HepG2 (cell line): Measurements from ENCODE around the gene DPP7. TPM values are rescaled to one million over a fixed set of nuclear protein-coding genes. Genes with fewer than 3 reads are reported as not detected.
A peak's percentile ranks its signal among the peaks of the same experiment; 100 is the strongest.

ENCODE experiments used
- ARNTL ChIP-seq: sonication (generic); formaldehyde crosslinking; IDR thresholded peaks from 2 replicates; pipeline ENCODE4 v1.4.0; 2020; ENCODE audit warnings: mild to moderate bottlenecking, missing genetic modification reagents
- CENPX ChIP-seq: sonication (generic); formaldehyde crosslinking; IDR thresholded peaks from 2 replicates; pipeline ENCODE4 v1.9.0; 2021; ENCODE audit warnings: mild to moderate bottlenecking, missing genetic modification reagents, moderate library complexity
- DRAP1 ChIP-seq: IDR thresholded peaks from 2 replicates; pipeline ENCODE4 v1.6.1; 2016; ENCODE audit warnings: missing genetic modification reagents, missing compliant biosample characterization
- HMGXB3 ChIP-seq: sonication (generic); formaldehyde crosslinking; IDR thresholded peaks from 2 replicates; pipeline ENCODE4 v1.4.0; 2020; ENCODE audit warnings: missing genetic modification reagents, borderline replicate concordance
- MXI1 ChIP-seq: IDR thresholded peaks from 3 replicates; pipeline ENCODE4 v1.6.1; 2012; ENCODE audit warnings: low read depth, low read length, inconsistent platforms, borderline replicate concordance
- NBN ChIP-seq: fragments of 450-650 bp; conservative IDR thresholded peaks from 2 replicates; pipeline ENCODE4 v1.6.1; 2017
- NCOR1 ChIP-seq: fragments of 200-600 bp; sonication (generic); IDR thresholded peaks from 2 replicates; pipeline ENCODE4 v1.7.0; 2017; ENCODE audit warnings: antibody characterized with exemption, low read length, borderline replicate concordance
- POLR2G ChIP-seq: fragments of 200-400 bp; formaldehyde crosslinking; IDR thresholded peaks from 2 replicates; pipeline ENCODE4 v1.6.1; 2018; ENCODE audit warnings: mild to moderate bottlenecking, low read depth, low read length, moderate library complexity
- PRDM4 ChIP-seq: sonication (generic); formaldehyde crosslinking; IDR thresholded peaks from 2 replicates; pipeline ENCODE4 v1.9.0; 2021; ENCODE audit warnings: missing genetic modification reagents, borderline replicate concordance
- SIX1 ChIP-seq: sonication (generic); formaldehyde crosslinking; IDR thresholded peaks from 2 replicates; pipeline ENCODE4 v1.4.0; 2020; ENCODE audit warnings: missing genetic modification reagents, borderline replicate concordance
- SKIL ChIP-seq: sonication (generic); formaldehyde crosslinking; IDR thresholded peaks from 2 replicates; pipeline ENCODE4 v1.8.0; 2022; ENCODE audit warnings: missing genetic modification reagents, mild to moderate bottlenecking, moderate library complexity, borderline replicate concordance
- TFDP2 ChIP-seq: sonication (generic); formaldehyde crosslinking; IDR thresholded peaks from 2 replicates; pipeline ENCODE4 v1.4.0; 2020; ENCODE audit warnings: missing genetic modification reagents
- ZNF362 ChIP-seq: sonication (generic); formaldehyde crosslinking; IDR thresholded peaks from 2 replicates; pipeline ENCODE4 v1.4.0; 2020; ENCODE audit warnings: missing genetic modification reagents, mild to moderate bottlenecking, borderline replicate concordance
- ZNF552 ChIP-seq: sonication (generic); formaldehyde crosslinking; IDR thresholded peaks from 2 replicates; pipeline ENCODE4 v1.9.0; 2022; ENCODE audit warnings: missing genetic modification reagents, mild to moderate bottlenecking, borderline replicate concordance
- ZNF678 ChIP-seq: sonication (generic); formaldehyde crosslinking; IDR thresholded peaks from 2 replicates; pipeline ENCODE4 v1.4.0; 2020; ENCODE audit warnings: mild to moderate bottlenecking, missing genetic modification reagents
- ZNF792 ChIP-seq: IDR thresholded peaks from 2 replicates; pipeline ENCODE4 v1.6.1; 2016
- polyA plus RNA-seq, 8 experiments: library from polyadenylated mRNA; depleted of rRNA in 3 of 8; stranded (reverse) in 7 of 8; unstranded in 1 of 8; fragments of >200 nt; fragmentation: Illumina TruSeq in 4 of 8; extraction: Trizol in 4 of 8; gene quantifications; 2 replicates each; pipeline versions ENCODE4 v1.2.1 to v1.2.3, GENCODE V29; 2011 to 2016; ENCODE audit warnings: low read depth in 4 of 8, missing spikeins in 1 of 8, mixed read lengths in 1 of 8; ENCODE audit not compliant: insufficient read depth in 1 of 8
- total RNA-seq, 5 experiments: library from RNA; depleted of rRNA; stranded (reverse); fragments of >200 nt; fragmentation: Illumina TruSeq; extraction: Trizol; gene quantifications; 2 replicates each; pipeline ENCODE4 v1.2.3, GENCODE V29; 2016; ENCODE audit warnings: low read depth in 1 of 5

Gene DPP7
- total and polyA plus RNA-seq, 2 of the 13 experiments (the other 11 are each of a cell fraction or from before 2014, with no cell fraction given) = 1.2 to 4.5 TPM

GRCh38 chr9:137129456-137130175 is 15.1 kb upstream of the DPP7 start (continued):
- TF ChIP-seq HMGXB3 (CRISPR knock-in tag) = peak; percentile 38; the same call in 1 of the 2 replicates
- TF ChIP-seq SKIL (CRISPR knock-in tag) = no peak
- peak; percentile 84; the same call in 1 of the 2 replicates for TF ChIP-seq DRAP1
- no peak for TF ChIP-seq ARNTL (CRISPR knock-in tag)
- peak; percentile 96; the same call in 2 of the 3 replicates for TF ChIP-seq MXI1
- TF ChIP-seq NBN = no peak
- peak; percentile 86 for TF ChIP-seq POLR2G
- TF ChIP-seq ZNF678 = no peak; the same call in 1 of the 2 replicates
- TF ChIP-seq SIX1 (CRISPR knock-in tag) = no peak
- 0 out of 2 replicates have a peak, but pooled peaks have one; percentile 49 for TF ChIP-seq TFDP2
- no peak for TF ChIP-seq PRDM4 (CRISPR knock-in tag)
- TF ChIP-seq ZNF792 (CRISPR knock-in tag) = no peak; the same call in 1 of the 2 replicates
- no peak for TF ChIP-seq ZNF362 (CRISPR knock-in tag)
- TF ChIP-seq CENPX (CRISPR knock-in tag) = no peak
- no peak for TF ChIP-seq ZNF552
- no peak for TF ChIP-seq NCOR1
